ENCODE results near the gene KCNK7.
"Not testable (repeated sequence)": the region's sequence is repeated elsewhere in the genome, so short reads cannot be mapped to it uniquely, and the experiment has no call there.

Gene KCNK7

GRCh38 chr11:65595543-65596281 lies at the start of gene KCNK7:
Gene KCNK7 (minus strand): TSS chr11:65595800. CDS start chr11:65595772, 28 bp downstream.
- no peak for DNase-seq (ENCODE audit: low read depth in 2 of 2)

GRCh38 chr11:65644837-65645236 lies 49.2 kb upstream of the KCNK7 start:
- DNase-seq (ENCODE audit: low read depth in 2 of 2) = no peak

GRCh38 chr11:65643971-65644370 lies 48.4 kb upstream of the KCNK7 start:
- no peak for DNase-seq (ENCODE audit: low read depth in 2 of 2)

GRCh38 chr11:65642014-65642671 lies 46.5 kb upstream of the KCNK7 start:
- no peak for DNase-seq (ENCODE audit: low read depth in 2 of 2)

GRCh38 chr11:65641297-65642013 lies 45.9 kb upstream of the KCNK7 start:
- no peak for DNase-seq (ENCODE audit: low read depth in 2 of 2)

GRCh38 chr11:65640483-65641296 lies 45.1 kb upstream of the KCNK7 start:
- DNase-seq (ENCODE audit: low read depth in 2 of 2) = no peak

- DNase-seq (ENCODE audit: low read depth in 2 of 2) = peak in 1 of 2 donors; percentile 42
These were observed 44.3 kb upstream of the KCNK7 start for GRCh38 chr11:65639623-65640482.

- DNase-seq (ENCODE audit: low read depth in 2 of 2) = not testable (repeated sequence)
These were observed 43.6 kb upstream of the KCNK7 start for GRCh38 chr11:65639228-65639597.

GRCh38 chr11:65637794-65638419 lies 42.3 kb upstream of the KCNK7 start, which contains the start of gene SIPA1:
Gene SIPA1 (plus strand): TSS chr11:65638101. CDS start chr11:65640922, 2,821 bp downstream.
- peak in 1 of 2 donors; percentile 31 for DNase-seq (ENCODE audit: low read depth in 2 of 2)

- DNase-seq (ENCODE audit: low read depth in 2 of 2) = no peak
These were observed 41.5 kb upstream of the KCNK7 start for GRCh38 chr11:65637032-65637557.

- no peak for DNase-seq (ENCODE audit: low read depth in 2 of 2)
These were observed 40.8 kb upstream of the KCNK7 start for GRCh38 chr11:65636108-65637031.

- DNase-seq (ENCODE audit: low read depth in 2 of 2) = no peak
These were observed 39.5 kb upstream of the KCNK7 start for GRCh38 chr11:65634905-65635731.

- DNase-seq (ENCODE audit: low read depth in 2 of 2) = no peak
These were observed 38.8 kb upstream of the KCNK7 start for GRCh38 chr11:65634440-65634839.

GRCh38 chr11:65634109-65634436 lies 38.5 kb upstream of the KCNK7 start:
- no peak for DNase-seq (ENCODE audit: low read depth in 2 of 2)

GRCh38 chr11:65633390-65634108 lies 37.9 kb upstream of the KCNK7 start:
- no peak for DNase-seq (ENCODE audit: low read depth in 2 of 2)

GRCh38 chr11:65630215-65630614 lies 34.6 kb upstream of the KCNK7 start:
- DNase-seq (ENCODE audit: low read depth in 2 of 2) = no peak

- no peak for DNase-seq (ENCODE audit: low read depth in 2 of 2)
These were observed 34.0 kb upstream of the KCNK7 start for GRCh38 chr11:65629579-65629978.

- no peak for DNase-seq (ENCODE audit: low read depth in 2 of 2)
These were observed 31.6 kb upstream of the KCNK7 start for GRCh38 chr11:65627202-65627601.

All from activated CD8-positive, alpha-beta memory T cell treated with anti-CD3 and anti-CD28 coated beads for 4 hours (primary cell).